ENCODE data around the gene RPL18A.

DNA sequence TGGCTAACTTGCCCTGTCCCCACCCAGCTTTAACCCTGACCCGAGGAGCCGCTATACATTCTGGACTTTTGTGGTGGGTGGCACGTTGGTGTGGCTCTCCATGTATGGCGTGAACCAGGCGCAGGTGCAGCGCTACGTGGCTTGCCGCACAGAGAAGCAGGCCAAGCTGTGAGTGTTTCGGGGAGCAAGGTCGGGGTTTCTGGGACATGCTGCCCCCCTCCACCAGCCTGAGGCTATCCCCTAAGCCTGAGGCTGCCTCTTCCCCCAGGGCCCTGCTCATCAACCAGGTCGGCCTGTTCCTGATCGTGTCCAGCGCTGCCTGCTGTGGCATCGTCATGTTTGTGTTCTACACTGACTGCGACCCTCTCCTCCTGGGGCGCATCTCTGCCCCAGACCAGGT, 18.0 kb downstream of the RPL18A start:
- TF ChIP-seq EZH2phosphoT487 (IDR thresholded peaks at IDR 0.05; ENCODE audit: insufficient read depth, low read depth) = no peak
- no peak for TF ChIP-seq EZH2 (IDR thresholded peaks at IDR 0.05; ENCODE audit: insufficient read depth, poor library complexity, severe bottlenecking)

Data from GM23248 (cell line).